CD4-positive, alpha-beta T cell treated with Interleukin-21 for 1 hour (primary cell): ENCODE measurements around the gene SYNE1.

ENCODE experiments used
- DNase-seq: peaks from one replicate; pipeline ENCODE4 v3.0.0-alpha.2; 2020

SYNE1 gene

GRCh38 chr6:152118224-152118623 lies 518.9 kb downstream of the SYNE1 start:
- no peak for DNase-seq

GRCh38 chr6:152117156-152118133 lies 519.7 kb downstream of the SYNE1 start:
- DNase-seq = no peak

GRCh38 chr6:152112491-152113261 lies 524.5 kb downstream of the SYNE1 start:
- no peak for DNase-seq

GRCh38 chr6:152110886-152111820 lies 526.0 kb downstream of the SYNE1 start:
- DNase-seq = no peak

- no peak for DNase-seq
Observed at GRCh38 chr6:152107973-152108372, 529.2 kb downstream of the SYNE1 start.

GRCh38 chr6:152100183-152100618 lies 537.0 kb downstream of the SYNE1 start:
- DNase-seq = no peak

DNA sequence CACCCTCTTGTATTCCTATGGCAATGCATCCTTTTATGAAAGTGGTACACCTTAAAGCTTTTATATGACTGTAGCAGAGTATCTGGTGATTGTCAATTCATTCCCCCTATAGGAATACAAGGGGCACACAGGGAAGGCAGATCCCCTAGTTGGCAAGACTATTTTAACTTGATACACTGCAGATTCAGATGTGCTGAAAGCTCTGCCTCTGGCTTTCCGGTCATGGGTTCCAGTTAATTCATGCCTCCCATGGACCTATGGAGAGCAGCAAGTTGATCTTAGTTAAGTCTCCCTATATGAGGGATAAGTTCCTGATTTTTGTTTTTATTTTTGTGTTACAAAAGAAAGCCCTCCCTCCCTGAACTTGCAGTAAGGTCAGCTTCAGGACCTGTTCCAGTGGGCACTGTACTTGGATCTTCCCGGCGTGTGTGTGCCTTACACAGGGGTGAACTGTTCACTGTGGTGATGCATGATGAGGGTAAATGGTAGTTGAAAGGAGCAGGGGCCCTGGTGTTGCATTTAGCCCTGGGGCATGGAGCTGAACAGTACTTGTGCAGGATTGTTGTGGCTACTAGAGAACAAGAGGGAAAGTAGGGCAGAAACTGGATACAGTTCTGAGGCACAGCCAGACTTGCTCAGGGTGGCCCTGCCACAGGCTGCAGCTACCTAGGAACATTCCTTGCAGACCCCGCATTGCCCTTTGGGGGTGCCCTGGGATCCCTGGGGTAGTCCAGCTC lies 537.5 kb downstream of the SYNE1 start:
- no peak for DNase-seq

DNA sequence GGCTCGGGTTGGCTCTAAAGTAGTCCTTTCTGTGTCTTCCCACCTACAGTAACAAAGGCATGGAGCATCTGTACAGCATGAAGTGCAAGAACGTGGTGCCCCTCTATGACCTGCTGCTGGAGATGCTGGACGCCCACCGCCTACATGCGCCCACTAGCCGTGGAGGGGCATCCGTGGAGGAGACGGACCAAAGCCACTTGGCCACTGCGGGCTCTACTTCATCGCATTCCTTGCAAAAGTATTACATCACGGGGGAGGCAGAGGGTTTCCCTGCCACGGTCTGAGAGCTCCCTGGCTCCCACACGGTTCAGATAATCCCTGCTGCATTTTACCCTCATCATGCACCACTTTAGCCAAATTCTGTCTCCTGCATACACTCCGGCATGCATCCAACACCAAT lies 538.5 kb downstream of the SYNE1 start:
- no peak for DNase-seq

GRCh38 chr6:152096863-152097496 lies 540.2 kb downstream of the SYNE1 start:
- DNase-seq = no peak

DNA sequence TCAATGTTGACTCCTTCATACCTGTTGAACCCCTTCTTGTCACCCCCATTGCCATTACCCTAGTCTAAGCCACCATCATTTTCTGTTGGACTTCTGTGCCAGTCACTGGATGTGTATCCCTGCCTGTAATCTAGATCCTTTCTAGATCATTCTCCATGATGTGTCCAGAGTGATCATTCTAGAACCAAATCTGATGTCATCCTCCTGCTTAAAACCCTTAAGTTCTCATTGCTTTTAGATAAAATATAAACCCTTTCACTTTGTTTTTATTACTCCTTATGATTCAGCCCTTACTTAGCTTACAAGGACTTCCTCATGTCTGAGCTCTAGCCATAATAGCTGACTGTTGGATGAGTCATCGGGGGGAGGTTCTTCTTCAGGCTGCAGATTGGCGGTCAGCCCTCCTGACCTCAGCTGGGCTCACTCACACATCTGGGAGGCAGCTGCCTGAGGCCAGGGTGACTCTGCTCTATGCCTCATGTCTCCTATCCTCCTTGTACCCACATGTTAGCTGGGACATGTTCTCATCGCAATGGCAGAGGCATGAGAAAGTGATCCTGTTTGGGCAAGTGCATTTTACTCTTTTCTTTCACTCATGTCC lies 542.1 kb downstream of the SYNE1 start:
- no peak for DNase-seq

GRCh38 chr6:152094276-152094675 lies 542.9 kb downstream of the SYNE1 start:
- no peak for DNase-seq

DNA sequence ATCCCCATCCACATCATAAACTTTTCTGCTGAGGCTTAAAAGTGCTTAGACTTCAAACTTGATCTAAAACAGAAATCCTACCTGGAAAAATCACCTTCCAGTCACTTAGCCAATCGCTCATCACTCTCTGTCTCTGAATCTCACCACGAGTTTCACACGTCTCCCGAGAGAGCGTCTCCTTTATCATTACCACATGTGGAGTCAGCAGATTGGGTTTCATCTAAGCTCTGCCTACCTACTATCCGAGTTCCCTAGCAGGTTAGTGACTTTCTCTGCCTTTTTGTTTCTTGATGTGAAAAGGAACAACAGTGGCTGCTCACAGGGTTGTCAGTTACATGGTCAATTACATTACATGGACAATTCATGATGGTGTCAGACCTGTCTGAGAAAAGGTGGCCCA lies 543.5 kb downstream of the SYNE1 start:
- no peak for DNase-seq

GRCh38 chr6:152091851-152092341 lies 545.3 kb downstream of the SYNE1 start:
- no peak for DNase-seq

DNA sequence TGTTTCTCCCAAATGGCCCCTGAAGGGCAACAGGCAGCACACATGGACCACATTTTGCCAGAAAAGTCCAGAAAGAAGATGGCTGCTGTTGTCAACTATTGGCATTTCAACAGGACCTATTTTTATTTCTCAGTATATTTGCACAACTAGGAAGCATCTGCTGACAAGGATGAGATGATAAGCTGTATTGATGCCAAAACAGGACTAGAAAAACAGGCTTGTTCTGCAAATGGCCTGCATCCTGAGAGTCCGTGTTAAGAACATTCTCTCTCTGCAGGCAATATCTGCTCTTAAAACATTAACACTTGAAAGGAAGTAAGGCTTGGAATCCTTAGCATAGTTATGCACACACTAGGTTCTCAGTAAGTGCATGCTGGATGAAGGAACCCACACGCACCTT lies 546.0 kb downstream of the SYNE1 start:
- DNase-seq = no peak

DNA sequence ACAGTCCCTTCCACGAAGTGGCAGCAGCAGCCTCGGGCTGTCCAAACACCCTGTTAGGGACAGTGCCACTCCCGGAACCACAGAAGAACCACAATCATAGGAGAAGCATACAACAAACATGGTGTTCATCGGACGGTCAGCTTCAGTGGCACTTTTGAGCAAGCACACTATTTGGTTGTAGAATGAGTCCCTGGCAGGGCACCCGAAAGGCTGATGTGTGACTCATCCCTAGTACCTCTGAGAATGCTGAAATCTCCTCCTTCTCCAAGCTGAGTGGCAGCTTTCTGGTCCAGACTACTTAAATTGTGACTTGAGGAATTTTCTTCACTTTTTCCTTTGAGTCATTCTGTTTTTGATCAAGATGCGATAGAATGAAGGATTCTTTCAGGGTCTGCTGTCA lies 547.2 kb downstream of the SYNE1 start:
- DNase-seq = no peak

DNA sequence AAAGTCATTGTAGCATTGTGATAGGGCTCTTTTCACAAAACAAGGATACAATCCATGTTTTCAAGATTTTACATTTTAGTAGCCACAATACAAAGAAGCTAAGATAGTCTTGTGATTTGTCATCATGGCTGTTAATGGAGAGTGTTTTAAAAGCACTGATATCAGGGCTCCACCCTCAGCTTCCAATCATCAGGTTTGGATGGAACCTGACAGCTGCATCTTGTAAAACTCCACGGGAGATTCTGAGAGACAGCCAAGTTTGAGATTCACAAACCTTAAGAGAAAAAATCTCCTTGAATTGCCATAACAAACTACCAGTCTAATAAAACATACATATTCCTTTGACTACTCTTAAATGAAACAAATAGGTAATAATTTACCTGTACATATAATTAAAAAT lies 549.5 kb downstream of the SYNE1 start:
- DNase-seq = no peak

GRCh38 chr6:152087096-152087495 lies 550.1 kb downstream of the SYNE1 start:
- DNase-seq = no peak

DNA sequence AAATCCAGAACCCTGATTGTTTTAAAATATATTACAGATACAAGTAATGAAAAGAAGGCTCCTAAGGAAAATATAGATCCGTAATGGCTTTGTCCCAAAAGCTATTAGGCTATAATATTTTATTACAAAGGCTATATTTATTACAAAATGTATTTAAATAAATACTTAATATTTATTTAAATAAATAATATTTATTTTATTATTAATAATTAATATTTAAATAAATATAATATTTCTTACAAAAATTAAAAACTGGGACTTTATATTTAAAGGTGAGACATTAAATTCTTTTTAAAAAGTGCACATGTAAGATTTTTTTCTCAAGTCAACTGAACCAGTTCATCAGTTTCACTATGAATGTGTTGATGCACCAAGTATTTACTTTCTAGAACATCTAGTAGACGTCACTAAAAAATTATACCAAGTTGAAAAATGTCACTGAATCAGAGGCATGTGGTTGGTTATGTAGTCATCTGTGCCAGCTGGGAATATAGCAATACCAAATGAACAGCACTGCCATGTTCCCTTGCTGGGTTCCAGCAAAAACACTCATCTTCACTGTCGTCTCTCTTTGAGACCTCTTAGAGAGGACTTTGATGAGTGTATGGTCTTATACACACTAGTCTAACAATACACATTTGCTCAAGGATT lies 550.8 kb downstream of the SYNE1 start:
- no peak for DNase-seq

DNA sequence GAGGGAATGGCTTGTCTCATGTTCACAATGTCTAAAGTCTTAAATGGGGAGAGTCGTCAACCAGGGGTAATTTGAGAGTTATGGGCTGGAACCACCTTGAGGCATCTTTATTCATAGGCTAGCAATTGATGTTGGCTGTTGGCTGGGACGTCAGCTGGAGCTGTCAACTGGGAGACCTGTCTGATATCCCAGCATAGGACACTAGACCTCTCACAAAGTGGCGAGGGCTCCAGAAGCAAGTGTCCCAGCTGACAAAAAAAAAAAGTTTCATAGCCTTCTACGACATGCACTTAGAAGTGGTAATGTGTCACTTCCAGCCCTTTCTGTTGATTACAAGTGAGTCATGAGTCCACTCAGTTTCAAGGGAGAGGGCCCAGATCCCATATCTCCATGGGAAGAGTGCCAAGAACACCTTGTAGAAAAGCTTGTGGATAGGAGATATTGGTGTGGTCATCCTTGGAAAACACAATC lies 551.7 kb downstream of the SYNE1 start:
- no peak for DNase-seq

- no peak for DNase-seq
Observed at GRCh38 chr6:152078804-152079203, 558.4 kb downstream of the SYNE1 start.
